ENCODE measurements around the gene MS4A1. TPM values are rescaled to one million over a fixed set of nuclear protein-coding genes. Genes with fewer than 3 reads are reported as not detected.

MS4A1 gene
- total and polyA plus RNA-seq, 2 of the 8 experiments (the other 6 are each of a cell fraction or from before 2014, with no cell fraction given), result not detected

DNA sequence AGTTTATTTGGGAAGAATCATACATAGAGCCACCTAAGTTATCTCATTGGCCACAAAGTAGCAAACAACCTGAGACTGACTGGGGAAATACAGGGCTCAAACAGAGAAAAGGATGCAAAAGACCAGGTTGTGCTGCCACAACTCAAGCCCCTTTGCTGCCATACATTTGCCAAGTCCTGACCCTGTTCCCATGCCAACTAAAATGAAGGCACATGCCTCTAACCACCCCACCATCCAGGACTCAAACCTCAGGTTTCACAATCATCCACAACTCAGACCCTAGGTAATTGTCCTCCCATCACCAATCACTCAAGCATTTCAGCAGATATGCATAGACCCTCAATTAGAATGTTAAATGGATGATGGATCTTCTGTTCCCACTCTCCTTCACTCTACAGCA lies 1.4 kb upstream of the MS4A1 start:
- no peak for DNase-seq (ENCODE audit: low read depth in 1 of 2, low spot score in 2 of 2)
- Histone ChIP-seq H3K4me2 (ENCODE audit: insufficient read depth in 1 of 2, low read depth in 2 of 2, low read length in 2 of 2) (no peak overlapping the region), H3K14ac (ENCODE audit: insufficient read length) (no peak overlapping the region), H2AFZ (ENCODE audit: low read length) (no peak overlapping the region), H3K27ac (ENCODE audit: low read depth, low read length) (no peak overlapping the region), H3K27me3 (replicated peaks in 1 of 4; ENCODE audit: control insufficient read depth in 3 of 4, extremely low read depth in 1 of 4, insufficient read depth in 3 of 4, low read length in 3 of 4) (no peaks in the 10 kb centered on the region), H3K79me2 (ENCODE audit: control insufficient read depth in 1 of 2, insufficient read depth in 2 of 2, low read length in 2 of 2) (no peaks in the 10 kb centered on the region), H2BK12ac (ENCODE audit: low read depth, low read length) (no peak overlapping the region), H4K20me1 (replicated peaks in 1 of 2; ENCODE audit: control insufficient read depth in 1 of 2, insufficient read depth in 2 of 2, low read length in 2 of 2) (no peaks in the 10 kb centered on the region), H2BK15ac (ENCODE audit: low read length) (no peak overlapping the region), H3K9ac (replicated peaks in 1 of 4; ENCODE audit: extremely low read depth in 1 of 4, low read depth in 3 of 4, low read length in 3 of 4) (no peak overlapping the region), H2AK5ac (ENCODE audit: low read depth, low read length) (no peak overlapping the region), H3K4me1 (replicated peaks in 1 of 4; ENCODE audit: control insufficient read depth in 3 of 4, insufficient read depth in 4 of 4, low read length in 3 of 4) (no peaks in the 10 kb centered on the region), H2BK120ac (replicated peaks; ENCODE audit: low read depth, low read length) (no peak overlapping the region), H3K36me3 (ENCODE audit: control insufficient read depth in 2 of 4, insufficient read depth in 4 of 4, low read length in 3 of 4) (no peaks in the 10 kb centered on the region), H4K8ac (ENCODE audit: extremely low read depth, insufficient read depth, low read length) (no peak overlapping the region), H3K23me2 (ENCODE audit: low read depth, low read length) (no peaks in the 10 kb centered on the region), H4K91ac (replicated peaks; ENCODE audit: insufficient read length, low read length) (no peak overlapping the region), H4K5ac (ENCODE audit: insufficient read length, low read depth, low read length) (no peak overlapping the region), H3K18ac (ENCODE audit: extremely low read depth, low read length) (no peak overlapping the region), H3K79me1 (ENCODE audit: low read depth, low read length) (no peaks in the 10 kb centered on the region), H3K4me3 (ENCODE audit: extremely low read depth in 1 of 4, insufficient read depth in 2 of 4, low read depth in 3 of 4, low read length in 4 of 4) (no peak overlapping the region), H3K56ac (replicated peaks; ENCODE audit: insufficient read length, low read depth, low read length) (no peak overlapping the region), H3K9me3 (ENCODE audit: insufficient read depth in 2 of 2, low read depth in 1 of 2, low read length in 1 of 2) (peaks cover 2 to 12% of the 10 kb centered on the region in 2 experiments; a peak in 3 of 4 replicates), H3K23ac (ENCODE audit: insufficient read length) (no peak overlapping the region), H2BK20ac (ENCODE audit: low read length) (no peak overlapping the region), H2BK5ac (ENCODE audit: low read depth, low read length) (no peak overlapping the region), H3K4ac (replicated peaks; ENCODE audit: insufficient read length, low read depth, low read length) (no peak overlapping the region)
- no peak for TF ChIP-seq SIN3A (conservative IDR thresholded peaks at IDR 0.05 in 1 of 2, IDR thresholded peaks at IDR 0.05 in 1 of 2; ENCODE audit: low read depth in 1 of 2, low read length in 2 of 2)
- no peak for TF ChIP-seq HDAC2 (IDR thresholded peaks at IDR 0.05; ENCODE audit: borderline replicate concordance in 1 of 2, low read depth in 2 of 2, low read length in 2 of 2)
- no peak for TF ChIP-seq SP1 (IDR thresholded peaks at IDR 0.05; ENCODE audit: low read depth, low read length)
- no peak for TF ChIP-seq KDM5A (IDR thresholded peaks at IDR 0.05; ENCODE audit: low read length)
- POLR2A ChIA-PET (ENCODE audit: partially characterized antibody), result no interaction called here
- no peak for FAIRE-seq
- CTCF ChIA-PET (ENCODE audit: partially characterized antibody), result no interaction called here

Measured in H1 (cell line).